Left lung (tissue), 10 donors: ENCODE results near the gene FAT4. TPM values are rescaled to one million over a fixed set of nuclear protein-coding genes. Genes with fewer than 3 reads are reported as not detected.

Experiments
- ATAC-seq: fragments of 200-7000 bp; cut with Tn5 transposase; one replicate; pipeline ENCODE4 v1.9.1; 2020; ENCODE audit warnings: moderate library complexity
- DNase-seq, 4 donors: peaks; one replicate each; pipeline ENCODE4 v3.0.0-alpha.2; 2013 to 2020
- H3K27ac ChIP-seq, 2 donors: fragments of 200-600 bp; sonication (generic) in 1 of 2; one replicate each; pipeline versions ENCODE4 v1.5.0 to v1.8.0; 2020 to 2021
- H3K27me3 ChIP-seq, 2 donors: fragments of 200-600 bp; sonication (generic) in 1 of 2; one replicate each; pipeline versions ENCODE4 v1.5.0 to v1.8.0; 2020 to 2021
- H3K36me3 ChIP-seq, 2 donors: fragments of 200-600 bp; sonication (generic) in 1 of 2; one replicate each; pipeline versions ENCODE4 v1.5.0 to v1.8.0; 2020 to 2021
- H3K4me1 ChIP-seq, 2 donors: fragments of 200-600 bp; one replicate each; pipeline ENCODE4 v1.8.0; 2021
- H3K4me3 ChIP-seq, 2 donors: fragments of 200-600 bp; sonication (generic) in 1 of 2; one replicate each; pipeline versions ENCODE4 v1.5.0 to v1.8.0; 2020 to 2021; ENCODE audit warnings: mild to moderate bottlenecking in 1 of 2
- H3K9me3 ChIP-seq, 2 donors: fragments of 200-600 bp; sonication (generic) in 1 of 2; one replicate each; pipeline versions ENCODE4 v1.5.0 to v1.8.0; 2020 to 2021
- CTCF ChIP-seq, 2 donors: fragments of 200-600 bp; sonication (generic) in 1 of 2; IDR thresholded peaks; one replicate each; pipeline versions ENCODE4 v1.5.0 to v1.8.0; 2021; ENCODE audit warnings: antibody characterized with exemption in 2 of 2
- intact Hi-C, 2 donors: fragments of 100-400 bp; cut with DNase I; formaldehyde crosslinking; loops; one replicate each; pipeline versions ENCODE4 v1.11.2 to v1.14.2; 2022
- polyA plus RNA-seq, 6 donors: library from polyadenylated mRNA; unstranded; fragments of 120-200 nt; gene quantifications; one replicate each; pipeline ENCODE4 v1.2.1, GENCODE V29; 2013; ENCODE audit not compliant: insufficient read length in 6 of 6
- total RNA-seq, 2 donors: library from RNA; stranded (reverse); fragmentation: NEBNext Ultra II Directional; extraction: Animal tissue kit (Norgen Biotek cat#: 25700); gene quantifications; one replicate each; pipeline ENCODE4 v1.2.1, GENCODE V29; 2021
- donor health status: DM: no; HTN: yes; CAD: no.
- donor health status: DM: no; HTN: no; CAD: no.

FAT4 gene
- total and polyA plus RNA-seq, 8 donors = 19.5 to 78.5 (median 63.4) TPM

GRCh38 chr4:125268068-125268755 lies 46.5 kb upstream of the FAT4 start:
- Histone ChIP-seq H3K4me1 (peaks cover 0 to 4% of the 10 kb centered on the region in 2 donors), H3K27me3 (no peaks in the 10 kb centered on the region), H3K4me3 (no peak overlapping the region), H3K27ac (no peak overlapping the region), H3K9me3 (no peaks in the 10 kb centered on the region), H3K36me3 (no peaks in the 10 kb centered on the region)
- DNase-seq (no peak), ATAC-seq (no peak)
- intact Hi-C loops = no loop called here
- no peak for TF ChIP-seq CTCF (IDR thresholded peaks at IDR 0.05)

- TF ChIP-seq CTCF (IDR thresholded peaks at IDR 0.05) = no peak
- Histone ChIP-seq H3K27ac (no peak overlapping the region), H3K9me3 (peaks cover 0 to 7% of the 10 kb centered on the region in 2 donors), H3K4me3 (no peak overlapping the region), H3K4me1 (no peaks in the 10 kb centered on the region), H3K36me3 (no peaks in the 10 kb centered on the region), H3K27me3 (no peaks in the 10 kb centered on the region)
- intact Hi-C loops = no loop called here
- DNase-seq (no peak), ATAC-seq (no peak)
Measured at GRCh38 chr4:125276811-125277210, 37.9 kb upstream of the FAT4 start.

DNA sequence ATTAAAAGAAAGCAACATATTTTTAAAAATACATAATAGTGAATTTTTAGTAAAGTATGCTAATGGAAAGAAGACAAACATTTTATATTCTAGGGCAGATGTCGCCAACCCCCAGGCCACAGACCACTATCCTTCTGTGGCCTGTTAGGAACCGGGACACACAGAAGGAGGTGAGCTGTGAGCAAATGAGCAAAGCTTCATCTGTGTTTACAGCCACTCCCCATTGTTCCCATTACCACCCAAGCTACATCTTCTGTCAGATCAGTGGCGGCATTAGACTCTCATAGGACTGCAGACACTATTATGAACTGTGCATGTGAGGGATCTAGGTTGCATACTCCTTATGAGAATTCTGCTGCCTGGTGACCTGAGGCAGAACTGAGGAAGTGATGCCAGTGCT lies 37.0 kb upstream of the FAT4 start:
- Histone ChIP-seq H3K4me1 (no peaks in the 10 kb centered on the region), H3K9me3 (peaks cover 0 to 7% of the 10 kb centered on the region in 2 donors), H3K4me3 (no peak overlapping the region), H3K27me3 (no peaks in the 10 kb centered on the region), H3K27ac (no peak overlapping the region), H3K36me3 (no peaks in the 10 kb centered on the region)
- DNase-seq (no peak), ATAC-seq (no peak)
- no peak for TF ChIP-seq CTCF (IDR thresholded peaks at IDR 0.05)
- intact Hi-C loops = no loop called here

- ATAC-seq = no peak
- no peak overlapping the region for H3K27ac ChIP-seq
- peaks cover 0 to 7% of the 10 kb centered on the region in 2 donors for H3K9me3 ChIP-seq
- no peak for TF ChIP-seq CTCF (IDR thresholded peaks at IDR 0.05)
- no peaks in the 10 kb centered on the region for H3K27me3 ChIP-seq
- intact Hi-C loops = no loop called here
- H3K36me3 ChIP-seq = no peaks in the 10 kb centered on the region
- no peaks in the 10 kb centered on the region for H3K4me1 ChIP-seq
- peak in 1 of 4 donors; percentile 71 for DNase-seq
- no peak overlapping the region for H3K4me3 ChIP-seq
Measured at GRCh38 chr4:125280892-125281403, 33.8 kb upstream of the FAT4 start.

DNA sequence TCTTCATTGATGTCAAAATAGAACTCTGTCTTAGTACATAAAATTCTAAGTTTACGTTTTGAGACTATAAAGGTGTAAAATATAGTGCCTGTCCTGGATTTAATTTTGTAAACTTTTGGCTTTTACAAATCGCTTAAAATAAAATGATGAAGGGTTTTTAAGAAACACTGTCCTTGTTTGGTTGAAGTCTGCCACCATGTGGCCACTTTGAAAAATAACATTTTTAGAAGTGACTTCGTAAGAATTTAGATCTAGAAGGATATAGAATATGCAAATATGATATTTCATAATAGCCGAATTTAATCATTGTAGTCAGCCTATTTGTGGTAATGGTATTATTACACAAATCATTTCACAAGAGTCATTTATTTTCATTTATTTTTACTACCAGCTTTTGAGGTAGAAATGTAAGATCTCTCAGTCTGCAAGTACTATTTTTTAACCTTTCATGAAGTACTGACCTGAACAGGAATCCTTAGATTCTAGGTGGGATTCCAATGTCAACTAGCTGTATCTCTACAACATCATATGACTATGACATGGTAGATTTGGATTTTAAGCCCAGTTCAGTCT lies 31.0 kb upstream of the FAT4 start:
- no peaks in the 10 kb centered on the region for H3K36me3 ChIP-seq

More for the DNA sequence above, 31.0 kb upstream of the FAT4 start:
- no peak overlapping the region for H3K27ac ChIP-seq
- peaks cover 0 to 7% of the 10 kb centered on the region in 2 donors for H3K9me3 ChIP-seq
- no peak overlapping the region for H3K4me3 ChIP-seq
- no peaks in the 10 kb centered on the region for H3K4me1 ChIP-seq
- DNase-seq = peak in 2 of 4 donors; percentile 28 to 30
- intact Hi-C loops = no loop called here
- peak; percentile 24 to 51 for TF ChIP-seq CTCF (IDR thresholded peaks at IDR 0.05)
- no peaks in the 10 kb centered on the region for H3K27me3 ChIP-seq
- peak; percentile 61 for ATAC-seq
